GM10248 (cell line): Measurements from ENCODE around the gene DENND10.

Source experiments
- CTCF ChIA-PET: fragments of 300-600 bp; sonication (Branson Sonifier 250); formaldehyde crosslinking; extraction: SDS; loops from one replicate; lab custom pipeline; 2021; ENCODE audit warnings: antibody characterized with exemption; lab: Yijun Ruan, JAX
- POLR2A ChIA-PET: fragments of 350-650 bp; sonication (Branson Sonifier 250); formaldehyde crosslinking; extraction: SDS; loops from one replicate; lab custom pipeline; 2020; ENCODE audit warnings: antibody characterized with exemption; lab: Yijun Ruan, JAX
- DNase-seq: peaks from one replicate; pipeline ENCODE4 v3.0.0; 2012; ENCODE audit errors: extremely low spot score
- CTCF ChIP-seq: IDR thresholded peaks from 2 replicates; pipeline ENCODE4 v1.5.1; 2012; ENCODE audit warnings: mild to moderate bottlenecking, low read depth; ENCODE audit errors: extremely low read depth, missing control alignments, control extremely low read depth

Gene DENND10

DNA sequence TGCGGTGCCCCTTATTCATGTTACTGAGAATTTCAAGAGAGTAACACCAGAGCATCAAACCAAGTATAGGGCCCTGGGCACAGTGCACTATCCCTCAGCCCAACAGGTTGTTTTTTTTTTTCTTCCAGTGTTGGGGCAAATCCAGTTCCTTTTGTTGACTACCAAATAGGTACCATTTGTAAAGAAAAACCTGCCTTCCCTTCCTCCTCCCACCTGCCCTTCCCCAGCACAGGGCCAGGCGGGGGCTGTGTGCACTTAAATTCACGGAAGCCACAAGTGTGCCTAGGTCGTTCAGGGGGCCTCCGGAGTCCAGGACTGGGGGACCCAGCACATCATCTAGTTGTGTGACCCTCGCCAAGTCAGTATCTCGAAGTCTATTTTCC lies 62.2 kb downstream of the DENND10 start:
- no peak for DNase-seq
- POLR2A ChIA-PET, result interaction anchor here (1.2 kb wide), 1 partner anchor 14 kb away, joined by 4 read pairs; no protein-coding TSS in a partner anchor
- CTCF ChIA-PET, result interaction anchor here (1.6 to 2.3 kb wide), 2 partner anchors 10 to 35 kb away, joined by 4 to 6 read pairs; no protein-coding TSS in a partner anchor
- TF ChIP-seq CTCF, result no peak

GRCh38 chr10:119166564-119166963 lies 62.7 kb downstream of the DENND10 start:
- DNase-seq, result no peak
- TF ChIP-seq CTCF, result no peak
- CTCF ChIA-PET, result no interaction called here
- POLR2A ChIA-PET, result no interaction called here

- POLR2A ChIA-PET, result no interaction called here
- DNase-seq, result no peak
- CTCF ChIA-PET, result interaction anchor here (0.7 to 0.8 kb wide), 2 partner anchors 9 to 15 kb away, joined by 3 read pairs; no protein-coding TSS in a partner anchor
- TF ChIP-seq CTCF, result no peak
Observed at GRCh38 chr10:119167041-119167440, 63.1 kb downstream of the DENND10 start.

DNA sequence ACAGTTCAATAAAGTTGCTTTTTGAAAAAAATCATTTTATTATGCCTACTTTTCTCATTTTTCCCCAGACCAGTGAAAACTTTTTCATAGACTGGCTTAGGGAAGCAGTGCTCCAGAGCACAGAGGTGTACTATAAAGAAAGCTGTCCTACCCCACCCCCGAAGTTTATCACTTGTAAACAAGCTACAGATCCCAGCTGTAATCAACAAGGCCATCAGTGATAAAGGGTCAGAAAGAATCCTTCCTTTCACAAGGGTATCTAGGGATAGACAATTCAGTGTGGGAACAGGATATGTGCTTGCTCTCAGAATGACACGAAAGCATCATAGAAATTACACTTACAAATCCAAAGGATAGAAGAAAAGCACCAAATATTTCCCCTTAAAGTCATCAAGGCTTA lies 70.2 kb downstream of the DENND10 start:
- DNase-seq, result no peak
- no peak for TF ChIP-seq CTCF
- POLR2A ChIA-PET, result interaction anchor here (0.7 kb wide), 1 partner anchor 452 kb away, joined by 3 read pairs; no protein-coding TSS in a partner anchor
- CTCF ChIA-PET, result interaction anchor here (0.6 kb wide), 1 partner anchor 63 kb away, joined by 3 read pairs; no protein-coding TSS in a partner anchor

GRCh38 chr10:119176166-119176565 lies 72.3 kb downstream of the DENND10 start:
- ChIA-PET CTCF (interaction anchor here (0.9 to 1.6 kb wide), 6 partner anchors 9 to 34 kb away, joined by 3 to 7 read pairs (median 3); no protein-coding TSS in a partner anchor), POLR2A (no interaction called here)
- no peak for TF ChIP-seq CTCF
- DNase-seq, result no peak

GRCh38 chr10:119177708-119178371 lies 73.9 kb downstream of the DENND10 start:
- POLR2A ChIA-PET, result no interaction called here
- no peak for TF ChIP-seq CTCF
- CTCF ChIA-PET, result no interaction called here
- DNase-seq, result no peak
